VCaP (cell line): ENCODE data around the gene CD44.

Experiments
- H3K27ac ChIP-seq: fragments of 450-650 bp; 2 replicates; pipeline ENCODE4 v1.5.1; 2017
- CTCF ChIP-seq: fragments of 450-650 bp; conservative IDR thresholded peaks from 2 replicates; pipeline ENCODE4 v1.5.1; 2017; ENCODE audit warnings: mild to moderate bottlenecking, moderate library complexity

Gene CD44

DNA sequence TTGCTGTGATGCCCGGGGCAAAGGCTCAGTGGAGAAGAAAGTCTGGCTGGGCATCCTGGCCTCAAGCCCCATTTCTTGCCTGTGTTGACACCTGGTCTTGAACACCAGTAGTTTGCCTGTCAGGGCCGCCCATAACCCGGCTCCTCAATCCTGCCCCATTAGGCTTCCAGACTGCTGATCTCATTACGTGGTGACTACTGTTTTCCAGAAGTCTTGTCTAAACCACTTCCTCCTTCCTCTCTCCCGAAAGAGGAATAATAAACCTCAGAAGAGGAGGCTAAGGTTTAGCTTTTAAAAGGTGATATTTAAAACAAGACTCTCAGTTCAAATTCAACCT lies 97.7 kb downstream of the CD44 start:
- no peak overlapping the region for H3K27ac ChIP-seq
- TF ChIP-seq CTCF, result no peak

DNA sequence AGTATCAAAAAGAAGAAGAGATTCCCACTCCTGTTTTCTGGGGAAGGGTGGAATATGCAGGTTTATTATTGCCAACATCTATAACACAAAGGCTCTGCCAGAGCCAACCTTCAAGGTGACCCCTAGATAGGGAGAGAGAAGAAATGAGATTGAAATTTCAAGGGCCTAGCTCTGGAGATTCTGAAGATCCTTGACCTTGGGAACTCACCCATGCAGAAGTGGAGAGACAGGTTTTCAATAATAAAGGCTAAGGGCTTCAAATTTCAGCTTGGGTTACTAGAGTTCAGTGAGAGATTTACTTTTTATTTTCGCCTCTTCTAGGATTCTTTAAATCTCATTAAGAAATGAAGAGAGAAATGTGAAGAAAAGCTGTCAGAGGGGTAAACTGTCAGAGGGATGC lies 98.4 kb downstream of the CD44 start:
- H3K27ac ChIP-seq, result no peak overlapping the region
- no peak for TF ChIP-seq CTCF

DNA sequence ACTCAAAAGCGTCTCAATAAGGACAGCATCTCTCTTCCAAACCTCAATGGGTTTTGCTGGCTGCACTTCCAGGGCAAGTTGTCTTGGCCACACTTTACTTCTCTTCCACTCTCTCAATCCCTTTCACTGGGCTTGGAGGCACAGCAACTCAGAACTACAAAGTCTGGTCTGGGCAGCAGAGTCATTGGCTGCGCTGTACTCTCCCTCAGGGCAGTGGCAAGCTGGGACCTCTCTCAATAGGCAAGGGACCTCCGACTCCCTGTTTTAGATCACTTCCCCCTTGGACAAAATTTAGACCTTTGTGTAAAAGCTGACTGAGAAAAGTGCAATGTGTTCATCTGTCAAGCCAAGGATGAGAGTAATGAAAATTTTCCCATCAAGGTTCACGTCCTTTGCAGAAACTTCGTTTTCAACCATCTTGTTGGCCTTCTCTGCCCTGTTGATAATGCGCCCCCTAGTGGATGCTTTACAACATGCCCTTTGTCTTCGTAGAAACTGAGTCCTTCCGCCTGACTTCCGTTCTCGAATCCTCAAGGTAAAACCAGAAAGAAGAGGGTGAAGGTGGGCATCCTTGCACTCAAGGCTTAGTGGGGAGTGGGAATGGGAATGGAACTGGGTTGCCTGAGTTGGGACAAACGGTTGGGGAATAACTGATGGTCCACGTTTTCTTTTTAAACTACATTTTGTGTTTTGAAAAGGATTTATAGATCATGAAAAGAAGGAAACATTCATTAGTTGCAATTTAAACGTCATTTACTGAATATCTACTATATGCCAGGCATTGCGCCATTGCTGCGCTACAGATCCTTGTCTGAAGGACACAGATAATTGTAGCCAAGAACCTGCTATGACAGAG lies 99.1 kb downstream of the CD44 start:
- H3K27ac ChIP-seq, result no peak overlapping the region
- TF ChIP-seq CTCF, result peak; percentile 68

- no peak for TF ChIP-seq CTCF
- no peak overlapping the region for H3K27ac ChIP-seq
Observed at GRCh38 chr11:35238882-35239281, 99.9 kb downstream of the CD44 start.

DNA sequence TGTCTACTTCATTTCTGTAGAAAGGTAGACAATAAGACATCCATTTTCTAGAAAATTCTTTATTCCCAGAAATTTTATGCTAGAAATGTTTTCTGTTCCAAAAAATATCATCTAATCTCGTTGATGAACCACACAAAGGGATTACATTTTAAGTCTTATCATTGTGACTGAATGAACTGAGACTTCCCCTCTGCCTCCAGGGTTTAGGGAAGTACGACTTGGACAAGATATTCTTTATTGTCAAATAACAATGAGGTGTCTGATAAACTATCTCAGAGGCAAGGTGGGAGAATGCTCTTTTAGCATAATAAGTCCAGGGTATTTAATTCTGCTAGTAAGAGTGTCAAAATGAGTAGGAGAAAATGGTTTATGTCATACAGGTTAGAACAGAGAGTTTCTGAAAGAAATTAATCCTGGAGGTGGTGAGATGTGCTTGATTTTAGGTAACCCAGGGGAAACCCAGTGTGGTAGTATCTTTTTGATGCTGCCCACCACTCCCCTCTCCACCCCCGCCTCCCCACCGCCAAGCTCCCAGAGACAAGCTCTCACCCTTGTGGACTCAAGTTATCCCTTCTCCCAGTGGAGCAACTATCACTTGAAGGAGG lies 100.6 kb downstream of the CD44 start:
- no peak overlapping the region for H3K27ac ChIP-seq
- TF ChIP-seq CTCF, result no peak

DNA sequence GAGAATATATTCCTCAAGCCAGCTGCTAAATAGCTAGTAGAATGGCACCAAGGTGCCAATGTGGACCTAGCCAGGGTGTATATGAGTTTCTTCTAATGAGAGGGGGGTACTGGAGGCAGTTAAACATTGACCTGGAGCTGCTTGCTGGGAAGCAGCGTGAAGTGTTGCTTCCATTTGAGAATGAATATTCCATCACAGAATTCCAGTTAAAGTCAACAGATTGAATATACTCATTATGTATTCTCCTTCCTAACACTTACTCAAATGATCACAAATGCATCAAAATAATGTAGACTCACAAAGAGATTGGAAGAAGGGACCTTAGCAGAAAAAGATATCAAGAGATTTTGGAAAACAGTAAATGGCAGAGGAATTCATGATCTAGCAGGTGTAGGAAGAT lies 102.1 kb downstream of the CD44 start:
- H3K27ac ChIP-seq, result no peak overlapping the region
- TF ChIP-seq CTCF, result no peak

DNA sequence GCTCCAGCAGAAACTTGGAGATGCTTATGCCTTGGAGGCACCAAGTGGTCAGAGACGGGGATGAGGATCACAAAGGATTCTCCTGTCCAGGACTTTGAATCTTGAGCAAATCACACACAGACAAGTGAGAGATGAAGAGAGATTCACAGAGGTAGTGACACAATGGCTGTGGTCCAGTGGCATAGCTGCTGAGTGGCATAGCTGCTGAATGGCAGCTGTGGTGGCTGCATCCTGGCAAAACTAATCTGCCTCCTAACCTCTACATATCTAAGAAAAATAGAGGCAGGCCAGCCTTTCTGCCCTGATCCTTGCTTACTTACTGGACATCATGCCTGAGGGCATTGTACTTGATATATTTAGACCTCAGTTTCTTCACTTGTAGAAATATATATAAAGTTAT lies 102.6 kb downstream of the CD44 start:
- no peak overlapping the region for H3K27ac ChIP-seq
- TF ChIP-seq CTCF, result no peak
